ENCODE data around the gene ST3GAL4. TPM values are rescaled to one million over a fixed set of nuclear protein-coding genes. Genes with fewer than 3 reads are reported as not detected.

The ST3GAL4 gene
- total RNA-seq, 1 experiment from 2014 or later, result 13.6 TPM

DNA sequence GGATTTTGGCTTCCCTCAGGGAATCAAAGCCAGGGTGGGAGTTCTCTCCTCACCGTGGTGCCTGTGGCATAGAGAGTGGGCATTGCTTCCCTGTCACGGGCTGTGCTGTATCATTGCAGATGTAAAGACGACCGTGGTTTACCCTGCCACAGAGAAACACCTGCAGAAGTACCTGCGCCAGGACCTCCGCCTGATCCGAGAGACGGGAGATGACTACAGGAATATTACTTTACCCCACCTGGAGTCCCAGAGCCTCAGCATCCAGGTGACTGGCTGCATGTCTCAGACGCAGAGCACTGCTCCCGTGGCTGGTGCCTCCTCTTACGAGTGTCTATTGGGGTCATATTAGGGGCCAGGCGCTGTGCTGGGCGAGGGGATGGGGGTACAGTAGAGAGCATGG lies 24.2 kb upstream of the ST3GAL4 start:
- H3T11ph ChIP-seq (ENCODE audit: low read length), result no peak overlapping the region
- no peak overlapping the region for H2AK5ac ChIP-seq (ENCODE audit: insufficient read length, low read length)

More for the DNA sequence above, 24.2 kb upstream of the ST3GAL4 start:
- Histone ChIP-seq H3K79me2 (ENCODE audit: insufficient read depth, low read length) (no peaks in the 10 kb centered on the region), H3K4me1 (ENCODE audit: insufficient read depth, low read length) (no peaks in the 10 kb centered on the region; the same call in 1 of the 2 replicates), H2BK120ac (ENCODE audit: low read depth, low read length, poor library complexity, severe bottlenecking) (no peak overlapping the region), H3K23me2 (ENCODE audit: insufficient read length, low read depth, low read length, poor library complexity, severe bottlenecking) (no peaks in the 10 kb centered on the region), H3K4me2 (ENCODE audit: insufficient read depth, insufficient read length, low read length) (no peak overlapping the region), H3K56ac (ENCODE audit: insufficient read length, low read depth, low read length) (no peak overlapping the region), H2BK20ac (ENCODE audit: low read depth, low read length, poor library complexity, severe bottlenecking) (no peak overlapping the region), H2BK12ac (ENCODE audit: insufficient read length, low read depth, low read length) (no peak overlapping the region), H3K18ac (ENCODE audit: insufficient read length, low read depth, low read length) (no peak overlapping the region), H2AFZ (ENCODE audit: low read length) (no peak overlapping the region), H3K79me1 (ENCODE audit: insufficient read depth, low read depth, low read length, poor library complexity, severe bottlenecking) (no peaks in the 10 kb centered on the region), H3K27ac (ENCODE audit: insufficient read length, low read depth, low read length) (no peak overlapping the region), H3K4ac (ENCODE audit: low read depth, low read length) (no peak overlapping the region), H2BK15ac (ENCODE audit: low read depth, low read length) (no peak overlapping the region), H3K27me3 (ENCODE audit: insufficient read depth, low read length) (no peaks in the 10 kb centered on the region), H2BK5ac (ENCODE audit: insufficient read length, low read length) (no peak overlapping the region), H4K5ac (ENCODE audit: insufficient read length, low read depth, low read length) (no peak overlapping the region), H4K8ac (replicated peaks; ENCODE audit: insufficient read length, low read depth, low read length) (no peak overlapping the region), H4K20me1 (ENCODE audit: control insufficient read depth, insufficient read depth, insufficient read length) (no peaks in the 10 kb centered on the region), H3K9ac (ENCODE audit: extremely low read depth, insufficient read length, low read length) (no peak overlapping the region), H3K23ac (ENCODE audit: insufficient read length, low read depth, low read length) (no peak overlapping the region), H4K91ac (ENCODE audit: insufficient read length, low read depth, low read length) (no peak overlapping the region), H3K14ac (ENCODE audit: insufficient read depth, low read length) (no peak overlapping the region), H3K9me3 (ENCODE audit: control insufficient read depth, low read depth, low read length) (no peaks in the 10 kb centered on the region)
- WGBS (ENCODE audit: extremely low coverage, insufficient read length, low lambda C conversion rate), result no CpG with 5 or more reads among the region's 13 CpGs
- H3K27ac Mint-ChIP-seq, result peak overlapping the region in 1 of 3 experiments; percentile 25; a peak in 1 of 7 replicates
- peaks cover 12 to 36% (median 17%) of the 10 kb centered on the region in 3 experiments; a peak in 6 of 7 replicates for H3K36me3 Mint-ChIP-seq (ENCODE audit: insufficient read depth in 1 of 3, low read depth in 3 of 3)
- H3K4me3 Mint-ChIP-seq, result no peak overlapping the region
- H3K9me3 Mint-ChIP-seq, result no peaks in the 10 kb centered on the region
- no peak for DNase-seq
- peaks cover 3 to 7% of the 10 kb centered on the region in 2 experiments for H3K4me1 Mint-ChIP-seq
- H3K27me3 Mint-ChIP-seq (ENCODE audit: low read depth), result no peaks in the 10 kb centered on the region
- TF ChIP-seq, protein P1, sequence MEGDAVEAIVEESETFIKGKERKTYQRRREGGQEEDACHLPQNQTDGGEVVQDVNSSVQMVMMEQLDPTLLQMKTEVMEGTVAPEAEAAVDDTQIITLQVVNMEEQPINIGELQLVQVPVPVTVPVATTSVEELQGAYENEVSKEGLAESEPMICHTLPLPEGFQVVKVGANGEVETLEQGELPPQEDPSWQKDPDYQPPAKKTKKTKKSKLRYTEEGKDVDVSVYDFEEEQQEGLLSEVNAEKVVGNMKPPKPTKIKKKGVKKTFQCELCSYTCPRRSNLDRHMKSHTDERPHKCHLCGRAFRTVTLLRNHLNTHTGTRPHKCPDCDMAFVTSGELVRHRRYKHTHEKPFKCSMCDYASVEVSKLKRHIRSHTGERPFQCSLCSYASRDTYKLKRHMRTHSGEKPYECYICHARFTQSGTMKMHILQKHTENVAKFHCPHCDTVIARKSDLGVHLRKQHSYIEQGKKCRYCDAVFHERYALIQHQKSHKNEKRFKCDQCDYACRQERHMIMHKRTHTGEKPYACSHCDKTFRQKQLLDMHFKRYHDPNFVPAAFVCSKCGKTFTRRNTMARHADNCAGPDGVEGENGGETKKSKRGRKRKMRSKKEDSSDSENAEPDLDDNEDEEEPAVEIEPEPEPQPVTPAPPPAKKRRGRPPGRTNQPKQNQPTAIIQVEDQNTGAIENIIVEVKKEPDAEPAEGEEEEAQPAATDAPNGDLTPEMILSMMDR (conservative IDR thresholded peaks at IDR 0.05), result no peak

Measured in H9 (cell line).